ENCODE results near the gene PPIL3.

DNA sequence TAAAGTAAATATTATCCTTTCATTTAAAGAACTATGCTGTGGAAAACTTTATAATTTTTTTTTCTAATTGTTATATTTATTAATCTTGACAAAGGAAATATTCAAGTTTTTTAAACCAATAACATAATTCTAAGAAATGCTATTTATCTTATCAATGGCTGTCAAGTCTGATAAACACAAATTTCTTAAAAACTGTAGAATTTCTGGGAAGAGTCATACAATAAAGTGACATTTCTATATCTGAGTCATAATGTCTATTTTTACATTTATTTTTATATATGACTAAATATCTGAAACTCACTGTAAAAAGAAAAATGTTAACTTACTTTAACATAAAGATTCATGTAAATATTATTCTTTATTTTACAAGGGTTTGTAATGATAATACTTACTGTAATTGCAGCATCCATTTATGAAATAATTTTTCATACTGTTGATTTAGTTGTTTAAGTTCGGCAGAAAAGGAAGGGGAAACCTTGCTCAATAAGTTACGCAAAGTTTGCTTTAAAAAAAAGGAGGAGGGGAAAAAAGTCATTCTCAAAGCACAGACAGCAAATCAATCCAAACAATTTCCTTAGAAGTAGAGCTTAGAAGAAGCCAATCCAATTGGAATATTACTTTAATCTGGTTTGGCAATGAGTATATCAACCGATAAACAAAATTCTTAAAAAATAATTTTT, 42.2 kb upstream of the PPIL3 start:
- TF ChIP-seq, protein P1, sequence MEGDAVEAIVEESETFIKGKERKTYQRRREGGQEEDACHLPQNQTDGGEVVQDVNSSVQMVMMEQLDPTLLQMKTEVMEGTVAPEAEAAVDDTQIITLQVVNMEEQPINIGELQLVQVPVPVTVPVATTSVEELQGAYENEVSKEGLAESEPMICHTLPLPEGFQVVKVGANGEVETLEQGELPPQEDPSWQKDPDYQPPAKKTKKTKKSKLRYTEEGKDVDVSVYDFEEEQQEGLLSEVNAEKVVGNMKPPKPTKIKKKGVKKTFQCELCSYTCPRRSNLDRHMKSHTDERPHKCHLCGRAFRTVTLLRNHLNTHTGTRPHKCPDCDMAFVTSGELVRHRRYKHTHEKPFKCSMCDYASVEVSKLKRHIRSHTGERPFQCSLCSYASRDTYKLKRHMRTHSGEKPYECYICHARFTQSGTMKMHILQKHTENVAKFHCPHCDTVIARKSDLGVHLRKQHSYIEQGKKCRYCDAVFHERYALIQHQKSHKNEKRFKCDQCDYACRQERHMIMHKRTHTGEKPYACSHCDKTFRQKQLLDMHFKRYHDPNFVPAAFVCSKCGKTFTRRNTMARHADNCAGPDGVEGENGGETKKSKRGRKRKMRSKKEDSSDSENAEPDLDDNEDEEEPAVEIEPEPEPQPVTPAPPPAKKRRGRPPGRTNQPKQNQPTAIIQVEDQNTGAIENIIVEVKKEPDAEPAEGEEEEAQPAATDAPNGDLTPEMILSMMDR (IDR thresholded peaks at IDR 0.05 in 8 of 11, conservative IDR thresholded peaks at IDR 0.05 in 3 of 11): no peak
- TF ChIP-seq POLR2A (IDR thresholded peaks at IDR 0.05): no peak
